ENCODE measurements around the gene LRPPRC.
"Not testable (repeated sequence)": the region's sequence is repeated elsewhere in the genome, so short reads cannot be mapped to it uniquely, and the experiment has no call there.

Gene LRPPRC

GRCh38 chr2:43995733-43996533 is at the start of gene LRPPRC:
TSS of gene LRPPRC (minus strand) at chr2:43995989. CDS start at chr2:43995947, 42 bp downstream.
- DNase-seq = peak; percentile 59 to 95 (median 88)

GRCh38 chr2:44045061-44045460 is 49.3 kb upstream of the LRPPRC start:
- no peak for DNase-seq

GRCh38 chr2:44044281-44044720 is 48.5 kb upstream of the LRPPRC start:
- DNase-seq = peak in 57 of 58 donors; percentile 2 to 91 (median 79)

GRCh38 chr2:44040365-44040764 is 44.6 kb upstream of the LRPPRC start:
- no peak for DNase-seq

GRCh38 chr2:44038277-44038676 is 42.5 kb upstream of the LRPPRC start:
- no peak for DNase-seq

- DNase-seq = no peak
Observed at GRCh38 chr2:44037221-44037620, 41.4 kb upstream of the LRPPRC start.

GRCh38 chr2:44033947-44034346 is 38.2 kb upstream of the LRPPRC start:
- DNase-seq = no peak

GRCh38 chr2:44027076-44027475 is 31.3 kb upstream of the LRPPRC start:
- DNase-seq = not testable (repeated sequence)

GRCh38 chr2:44016282-44016681 is 20.5 kb upstream of the LRPPRC start:
- DNase-seq = peak in 3 of 58 donors; percentile 1 to 4 (median 1)

- DNase-seq = no peak
Observed at GRCh38 chr2:44015239-44015638, 19.4 kb upstream of the LRPPRC start.

- not testable (repeated sequence) for DNase-seq
Observed at GRCh38 chr2:44013205-44013604, 17.4 kb upstream of the LRPPRC start.

GRCh38 chr2:44010266-44010665 is 14.5 kb upstream of the LRPPRC start:
- peak in 26 of 58 donors; percentile 4 to 62 (median 10) for DNase-seq

- no peak for DNase-seq
Observed at GRCh38 chr2:44009136-44009735, 13.4 kb upstream of the LRPPRC start.

- DNase-seq = no peak
Observed at GRCh38 chr2:44005846-44006245, 10.1 kb upstream of the LRPPRC start.

GRCh38 chr2:44004735-44005602 is 9.2 kb upstream of the LRPPRC start:
- no peak for DNase-seq

- DNase-seq = no peak
Observed at GRCh38 chr2:44001716-44002115, 5.9 kb upstream of the LRPPRC start.

- DNase-seq = no peak
Observed at GRCh38 chr2:43998263-43998662, 2.5 kb upstream of the LRPPRC start.

GRCh38 chr2:43993437-43993836 is 2.4 kb downstream of the LRPPRC start:
- no peak for DNase-seq

GRCh38 chr2:43989545-43989944 is 6.2 kb downstream of the LRPPRC start:
- DNase-seq = no peak

- no peak for DNase-seq
Observed at GRCh38 chr2:43986600-43986999, 9.2 kb downstream of the LRPPRC start.

- DNase-seq = no peak
Observed at GRCh38 chr2:43985359-43985758, 10.4 kb downstream of the LRPPRC start.

GRCh38 chr2:43984533-43984932 is 11.3 kb downstream of the LRPPRC start:
- DNase-seq = no peak
